Kidney epithelial cell (primary cell): ENCODE measurements around the gene EFNA4. TPM values are rescaled to one million over a fixed set of nuclear protein-coding genes. Genes with fewer than 3 reads are reported as not detected.

Experiments
- DNase-seq: peaks from one replicate; pipeline ENCODE4 v3.0.0-alpha.2; 2010; ENCODE audit warnings: low read depth
- H3K27me3 ChIP-seq: 2 replicates; pipeline ENCODE4 v1.6.0; 2011; ENCODE audit warnings: low read length; ENCODE audit not compliant: control insufficient read depth, insufficient read depth
- H3K36me3 ChIP-seq: 2 replicates; pipeline ENCODE4 v1.5.1; 2011; ENCODE audit warnings: low read length; ENCODE audit not compliant: control insufficient read depth, insufficient read depth
- H3K4me3 ChIP-seq: 2 replicates; pipeline ENCODE4 v1.5.1; 2011; ENCODE audit warnings: low read depth, mild to moderate bottlenecking, control low read depth, low read length
- total RNA-seq: library from RNA; depleted of rRNA; stranded (reverse); fragments of >200 nt; gene quantifications from 2 replicates; pipeline ENCODE4 v1.2.3, GENCODE V29; 2015
- TF ChIP-seq, protein P1 (sequence below): IDR thresholded peaks from 2 replicates; pipeline ENCODE4 v1.5.1; 2011; ENCODE audit warnings: mild to moderate bottlenecking, moderate library complexity, low read length, control low read depth, inconsistent platforms; ENCODE audit not compliant: insufficient read depth, poor library complexity, severe bottlenecking

Gene EFNA4
- total RNA-seq, 1 donor from 2014 or later: 16.8 TPM

DNA sequence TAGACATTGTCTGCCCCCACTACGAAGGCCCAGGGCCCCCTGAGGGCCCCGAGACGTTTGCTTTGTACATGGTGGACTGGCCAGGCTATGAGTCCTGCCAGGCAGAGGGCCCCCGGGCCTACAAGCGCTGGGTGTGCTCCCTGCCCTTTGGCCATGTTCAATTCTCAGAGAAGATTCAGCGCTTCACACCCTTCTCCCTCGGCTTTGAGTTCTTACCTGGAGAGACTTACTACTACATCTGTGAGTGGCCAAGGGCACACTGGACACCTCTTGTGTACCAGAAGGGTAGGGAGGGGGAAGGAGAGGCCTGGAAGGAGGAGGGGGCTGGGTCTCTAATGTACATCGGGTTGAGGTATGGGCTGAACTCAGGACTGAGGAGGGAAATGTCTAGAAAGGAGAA lies 3.2 kb downstream of the EFNA4 start:
- Histone ChIP-seq H3K36me3 (no peaks in the 10 kb centered on the region), H3K4me3 (no peak overlapping the region), H3K27me3 (peaks cover 2% of the 10 kb centered on the region)
- TF ChIP-seq, protein P1, sequence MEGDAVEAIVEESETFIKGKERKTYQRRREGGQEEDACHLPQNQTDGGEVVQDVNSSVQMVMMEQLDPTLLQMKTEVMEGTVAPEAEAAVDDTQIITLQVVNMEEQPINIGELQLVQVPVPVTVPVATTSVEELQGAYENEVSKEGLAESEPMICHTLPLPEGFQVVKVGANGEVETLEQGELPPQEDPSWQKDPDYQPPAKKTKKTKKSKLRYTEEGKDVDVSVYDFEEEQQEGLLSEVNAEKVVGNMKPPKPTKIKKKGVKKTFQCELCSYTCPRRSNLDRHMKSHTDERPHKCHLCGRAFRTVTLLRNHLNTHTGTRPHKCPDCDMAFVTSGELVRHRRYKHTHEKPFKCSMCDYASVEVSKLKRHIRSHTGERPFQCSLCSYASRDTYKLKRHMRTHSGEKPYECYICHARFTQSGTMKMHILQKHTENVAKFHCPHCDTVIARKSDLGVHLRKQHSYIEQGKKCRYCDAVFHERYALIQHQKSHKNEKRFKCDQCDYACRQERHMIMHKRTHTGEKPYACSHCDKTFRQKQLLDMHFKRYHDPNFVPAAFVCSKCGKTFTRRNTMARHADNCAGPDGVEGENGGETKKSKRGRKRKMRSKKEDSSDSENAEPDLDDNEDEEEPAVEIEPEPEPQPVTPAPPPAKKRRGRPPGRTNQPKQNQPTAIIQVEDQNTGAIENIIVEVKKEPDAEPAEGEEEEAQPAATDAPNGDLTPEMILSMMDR: no peak
- DNase-seq: no peak

GRCh38 chr1:155068599-155068998 lies 5.1 kb downstream of the EFNA4 start:
- H3K36me3 ChIP-seq: no peaks in the 10 kb centered on the region
- peaks cover 11% of the 10 kb centered on the region for H3K27me3 ChIP-seq
- no peak overlapping the region for H3K4me3 ChIP-seq
- TF ChIP-seq, protein P1: no peak
- DNase-seq: no peak

DNA sequence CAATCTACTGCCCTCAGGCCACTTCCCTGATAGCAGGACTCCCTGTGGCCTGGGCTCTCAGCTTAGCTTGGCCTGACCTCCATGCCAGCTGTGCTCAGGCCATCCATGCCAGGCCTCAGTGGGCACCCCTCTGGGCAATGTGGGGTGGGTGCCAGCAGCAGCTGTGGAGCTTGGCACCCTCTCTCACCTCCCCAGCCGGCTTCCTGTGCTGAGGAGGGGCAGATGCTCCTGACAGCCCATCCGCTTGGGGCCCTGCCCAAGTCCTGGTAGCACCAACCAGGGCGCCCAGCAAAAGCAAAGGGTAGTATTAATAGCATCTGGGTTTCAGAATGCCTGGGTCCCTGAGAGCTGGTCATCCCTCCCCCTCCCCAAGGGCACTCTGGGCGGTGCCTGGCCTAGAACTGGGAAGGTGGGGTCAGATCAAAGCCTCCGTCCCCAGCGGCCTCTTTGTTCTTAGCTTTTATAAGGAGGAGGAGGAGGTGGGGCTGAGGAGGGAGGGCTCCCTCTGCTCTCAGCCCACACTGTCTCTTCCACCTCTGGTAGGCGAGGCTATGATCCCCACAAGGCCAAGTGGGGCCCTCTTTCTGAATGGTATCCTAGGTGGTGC lies 6.1 kb downstream of the EFNA4 start:
- no peak for DNase-seq
- no peaks in the 10 kb centered on the region for H3K36me3 ChIP-seq
- H3K4me3 ChIP-seq: no peak overlapping the region
- peaks cover 11% of the 10 kb centered on the region for H3K27me3 ChIP-seq
- TF ChIP-seq, protein P1: no peak

GRCh38 chr1:155070158-155070621 lies 6.7 kb downstream of the EFNA4 start:
- TF ChIP-seq, protein P1: no peak
- H3K4me3 ChIP-seq: no peak overlapping the region

GRCh38 chr1:155070721-155071569 lies 7.4 kb downstream of the EFNA4 start:
- Histone ChIP-seq H3K4me3 (peak overlapping the region; percentile 1), H3K27me3 (peaks cover 13% of the 10 kb centered on the region), H3K36me3 (no peaks in the 10 kb centered on the region)
- DNase-seq: no peak
- TF ChIP-seq, protein P1: peak; percentile 68

More at GRCh38 chr1:155070158-155070621, 6.7 kb downstream of the EFNA4 start:
- DNase-seq: no peak
- H3K27me3 ChIP-seq: peaks cover 13% of the 10 kb centered on the region
- H3K36me3 ChIP-seq: no peaks in the 10 kb centered on the region
